Activated CD8-positive, alpha-beta memory T cell treated with anti-CD3 and anti-CD28 coated beads, Interleukin-2, amount 50 U/mL, for 4 hours (primary cell): ENCODE data around the gene PTPN23.

Source experiments
- DNase-seq: peaks from one replicate; pipeline ENCODE4 v3.0.0-alpha.2; 2020

PTPN23 gene

GRCh38 chr3:47421741-47422649 lies 41.2 kb downstream of the PTPN23 start:
- DNase-seq: peak; percentile 17

- DNase-seq: no peak
Observed at GRCh38 chr3:47422743-47423142, 41.9 kb downstream of the PTPN23 start.

GRCh38 chr3:47423548-47424145 lies 42.8 kb downstream of the PTPN23 start:
- DNase-seq: no peak

GRCh38 chr3:47424434-47425382 lies 43.9 kb downstream of the PTPN23 start:
- no peak for DNase-seq

- DNase-seq: no peak
Observed at GRCh38 chr3:47425383-47425778, 44.6 kb downstream of the PTPN23 start.

- DNase-seq: no peak
Observed at GRCh38 chr3:47425959-47426358, 45.1 kb downstream of the PTPN23 start.

GRCh38 chr3:47427866-47428265 lies 47.0 kb downstream of the PTPN23 start:
- DNase-seq: no peak

GRCh38 chr3:47428662-47429061 lies 47.8 kb downstream of the PTPN23 start:
- no peak for DNase-seq

- no peak for DNase-seq
Observed at GRCh38 chr3:47429476-47430270, 48.9 kb downstream of the PTPN23 start.

- no peak for DNase-seq
Observed at GRCh38 chr3:47430606-47431005, 49.8 kb downstream of the PTPN23 start.

GRCh38 chr3:47431225-47431624 lies 50.4 kb downstream of the PTPN23 start:
- DNase-seq: no peak

GRCh38 chr3:47432673-47433072 lies 51.9 kb downstream of the PTPN23 start:
- no peak for DNase-seq

GRCh38 chr3:47433796-47434195 lies 53.0 kb downstream of the PTPN23 start:
- DNase-seq: no peak

- no peak for DNase-seq
Observed at GRCh38 chr3:47434849-47435248, 54.0 kb downstream of the PTPN23 start.

GRCh38 chr3:47436180-47436579 lies 55.4 kb downstream of the PTPN23 start:
- no peak for DNase-seq

- no peak for DNase-seq
Observed at GRCh38 chr3:47440131-47440530, 59.3 kb downstream of the PTPN23 start.

- no peak for DNase-seq
Observed at GRCh38 chr3:47441796-47442551, 61.2 kb downstream of the PTPN23 start.

- no peak for DNase-seq
Observed at GRCh38 chr3:47443611-47443995, 62.8 kb downstream of the PTPN23 start.

GRCh38 chr3:47444103-47444502 lies 63.3 kb downstream of the PTPN23 start:
- DNase-seq: no peak

- no peak for DNase-seq
Observed at GRCh38 chr3:47452453-47453215, 71.8 kb downstream of the PTPN23 start.
